ENCODE data around the gene KCND2.

DNA sequence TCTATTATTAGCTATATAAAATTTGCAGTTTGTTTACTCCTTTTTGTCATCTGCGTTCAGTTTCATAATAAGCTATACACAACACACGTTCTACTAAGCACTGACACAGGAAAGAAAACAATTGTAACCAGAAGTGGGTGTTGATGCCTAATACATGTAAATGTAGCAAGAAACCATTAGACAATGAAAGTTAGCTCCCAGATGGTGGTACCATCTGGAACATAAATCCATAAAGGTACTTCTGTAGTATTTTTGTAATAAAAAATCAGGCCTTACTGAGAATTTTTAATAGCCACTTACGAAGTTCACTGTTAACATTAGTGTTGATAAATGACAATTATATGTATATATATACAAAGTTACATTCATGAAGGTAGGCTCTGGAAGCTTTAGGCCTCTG, 194.7 kb downstream of the KCND2 start:
- no peak for TF ChIP-seq CTCF (conservative IDR thresholded peaks at IDR 0.05)
- TF ChIP-seq ZFX (IDR thresholded peaks at IDR 0.05), result no peak

Data from C4-2B (cell line).